Adrenal gland (tissue), 5 donors: ENCODE measurements around the gene LYPD1.

ENCODE experiments used
- CTCF ChIP-seq, 6 experiments: fragments of 450-650 bp in 4 of 6; fragments of 200-600 bp in 2 of 6; sonication (generic) in 1 of 6; IDR thresholded peaks; 1 replicate in 5 of 6; 2 replicates in 1 of 6; pipeline versions ENCODE4 v1.5.1 to v1.8.0; 2016 to 2021; ENCODE audit warnings: antibody characterized with exemption in 6 of 6, mild to moderate bottlenecking in 2 of 6, moderate library complexity in 1 of 6
- POLR2A ChIP-seq, 2 donors: fragments of 450-650 bp; IDR thresholded peaks; one replicate each; pipeline ENCODE4 v1.6.1; 2017; ENCODE audit warnings: antibody characterized with exemption in 2 of 2, mild to moderate bottlenecking in 2 of 2, moderate library complexity in 1 of 2
- donor health status: DM: no; HTN: no; CAD: no.

GRCh38 chr2:132681766-132682165 is 11.8 kb upstream of the LYPD1 start:
- TF ChIP-seq CTCF (IDR thresholded peaks at IDR 0.05): no peak
- no peak for TF ChIP-seq POLR2A (IDR thresholded peaks at IDR 0.05)
